ENCODE measurements around the gene SLC22A3. TPM values are rescaled to one million over a fixed set of nuclear protein-coding genes. Genes with fewer than 3 reads are reported as not detected.

Gene SLC22A3
- total RNA-seq, 1 experiment from 2014 or later, result 0.09 TPM

DNA sequence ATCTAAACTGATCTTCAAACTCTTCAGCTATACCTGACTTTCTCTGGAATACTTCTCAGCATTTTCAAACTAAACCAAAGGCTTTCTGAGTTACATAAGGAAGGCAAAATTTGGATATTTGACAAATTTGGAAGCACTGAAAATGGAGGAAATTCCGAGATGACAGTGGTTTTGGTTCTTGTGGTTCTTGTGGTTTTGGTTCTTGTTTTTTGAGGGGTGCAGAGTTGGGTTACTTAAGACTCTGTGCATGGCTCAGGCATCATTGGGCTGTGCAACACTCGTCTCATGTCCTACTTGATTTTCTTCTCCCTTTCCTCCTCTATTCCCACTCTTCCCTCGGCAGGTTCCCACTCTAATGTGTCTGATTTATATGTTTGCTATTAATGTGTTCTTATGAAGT is 78.0 kb downstream of the SLC22A3 start:
- no TSS peak for BruUV-seq (replicated peaks)
- Mint-ChIP-seq H3K9me3 (ENCODE audit: unreplicated experiment) (no peaks in the 10 kb centered on the region), H3K27ac (ENCODE audit: low read depth, unreplicated experiment) (no peak overlapping the region), H3K4me3 (ENCODE audit: unreplicated experiment) (no peak overlapping the region), H3K4me1 (ENCODE audit: insufficient read depth, unreplicated experiment) (peaks cover 29% of the 10 kb centered on the region), H3K27me3 (ENCODE audit: insufficient read depth, unreplicated experiment) (no peaks in the 10 kb centered on the region), H3K36me3 (ENCODE audit: insufficient read depth, unreplicated experiment) (no peaks in the 10 kb centered on the region)
- TF ChIP-seq, protein P1, sequence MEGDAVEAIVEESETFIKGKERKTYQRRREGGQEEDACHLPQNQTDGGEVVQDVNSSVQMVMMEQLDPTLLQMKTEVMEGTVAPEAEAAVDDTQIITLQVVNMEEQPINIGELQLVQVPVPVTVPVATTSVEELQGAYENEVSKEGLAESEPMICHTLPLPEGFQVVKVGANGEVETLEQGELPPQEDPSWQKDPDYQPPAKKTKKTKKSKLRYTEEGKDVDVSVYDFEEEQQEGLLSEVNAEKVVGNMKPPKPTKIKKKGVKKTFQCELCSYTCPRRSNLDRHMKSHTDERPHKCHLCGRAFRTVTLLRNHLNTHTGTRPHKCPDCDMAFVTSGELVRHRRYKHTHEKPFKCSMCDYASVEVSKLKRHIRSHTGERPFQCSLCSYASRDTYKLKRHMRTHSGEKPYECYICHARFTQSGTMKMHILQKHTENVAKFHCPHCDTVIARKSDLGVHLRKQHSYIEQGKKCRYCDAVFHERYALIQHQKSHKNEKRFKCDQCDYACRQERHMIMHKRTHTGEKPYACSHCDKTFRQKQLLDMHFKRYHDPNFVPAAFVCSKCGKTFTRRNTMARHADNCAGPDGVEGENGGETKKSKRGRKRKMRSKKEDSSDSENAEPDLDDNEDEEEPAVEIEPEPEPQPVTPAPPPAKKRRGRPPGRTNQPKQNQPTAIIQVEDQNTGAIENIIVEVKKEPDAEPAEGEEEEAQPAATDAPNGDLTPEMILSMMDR (IDR thresholded peaks at IDR 0.05; ENCODE audit: unreplicated experiment), result no peak
- no peak for DNase-seq (ENCODE audit: unreplicated experiment)
- POLR2A ChIA-PET, result no interaction called here
- intact Hi-C loops (cut with micrococcal nuclease), result no loop called here
- CTCF ChIA-PET, result interaction anchor here (0.9 kb wide), 1 partner anchor 29 kb away, joined by 3 read pairs; no protein-coding TSS in a partner anchor

DNA sequence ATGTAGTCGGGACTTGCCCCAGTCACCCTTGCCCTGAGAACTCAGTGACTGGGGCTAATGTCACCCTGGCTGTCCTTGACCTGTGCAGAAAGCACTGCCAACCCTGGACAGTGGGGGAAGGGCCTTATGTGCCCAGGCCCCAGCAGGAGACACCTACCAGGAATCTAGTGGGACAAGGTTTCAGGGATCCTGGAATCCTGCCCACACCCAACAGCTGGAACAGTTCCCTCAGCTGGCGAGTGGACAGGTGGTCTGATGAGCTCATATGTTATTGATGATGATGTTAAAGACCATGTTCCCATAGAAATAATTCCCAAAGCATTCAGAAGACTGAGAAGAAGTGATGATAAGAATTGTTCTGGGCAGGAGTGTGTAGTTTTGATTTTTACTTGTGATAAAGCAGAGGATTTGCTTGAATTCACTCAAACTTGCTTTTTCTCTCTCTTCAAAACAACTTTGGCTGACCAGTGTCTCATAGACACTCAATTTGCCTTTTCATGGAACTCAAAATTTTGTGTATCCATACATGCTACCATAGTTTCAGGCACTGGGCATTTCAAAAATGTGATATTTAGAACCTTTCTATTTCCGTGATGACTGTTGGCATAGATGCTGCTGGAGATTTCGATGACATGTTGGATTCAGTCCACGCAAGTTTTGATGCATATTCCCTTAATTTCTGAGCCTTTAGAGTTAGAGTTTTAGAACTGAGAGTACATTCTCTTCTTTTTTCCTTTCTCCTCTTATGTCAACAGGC is 79.3 kb downstream of the SLC22A3 start:
- intact Hi-C loops (cut with micrococcal nuclease), result no loop called here
- Mint-ChIP-seq H3K36me3 (ENCODE audit: insufficient read depth, unreplicated experiment) (no peaks in the 10 kb centered on the region), H3K4me3 (ENCODE audit: unreplicated experiment) (no peak overlapping the region), H3K4me1 (ENCODE audit: insufficient read depth, unreplicated experiment) (peaks cover 29% of the 10 kb centered on the region), H3K27me3 (ENCODE audit: insufficient read depth, unreplicated experiment) (no peaks in the 10 kb centered on the region), H3K27ac (ENCODE audit: low read depth, unreplicated experiment) (no peak overlapping the region), H3K9me3 (ENCODE audit: unreplicated experiment) (no peaks in the 10 kb centered on the region)
- ChIA-PET POLR2A (no interaction called here), CTCF (interaction anchor here (0.6 to 1.7 kb wide), 5 partner anchors 10 to 106 kb away, joined by 3 to 8 read pairs (median 3); no protein-coding TSS in a partner anchor)
- TF ChIP-seq, protein P1 (IDR thresholded peaks at IDR 0.05; ENCODE audit: unreplicated experiment), result no peak
- BruUV-seq (replicated peaks), result no TSS peak
- no peak for DNase-seq (ENCODE audit: unreplicated experiment)

DNA sequence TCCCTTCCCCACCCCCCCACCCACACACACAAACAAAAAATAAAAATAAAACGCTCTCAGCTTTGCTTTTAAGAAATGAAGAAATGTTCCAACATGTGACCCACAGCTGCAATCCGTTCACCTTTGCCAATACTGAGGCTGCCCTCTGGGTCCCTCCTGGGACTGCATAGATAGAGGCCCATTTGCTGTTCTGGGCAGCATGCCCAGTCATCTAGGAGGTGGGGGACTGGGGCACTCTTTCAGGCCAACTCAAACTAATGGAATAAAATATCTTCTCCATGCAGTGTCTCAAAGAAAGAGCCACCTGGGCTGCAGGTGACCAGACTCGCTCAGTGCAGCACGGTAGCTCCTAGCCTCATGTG is 79.9 kb downstream of the SLC22A3 start:
- Mint-ChIP-seq H3K27ac (ENCODE audit: low read depth, unreplicated experiment) (no peak overlapping the region), H3K4me1 (ENCODE audit: insufficient read depth, unreplicated experiment) (peaks cover 29% of the 10 kb centered on the region), H3K4me3 (ENCODE audit: unreplicated experiment) (no peak overlapping the region), H3K27me3 (ENCODE audit: insufficient read depth, unreplicated experiment) (no peaks in the 10 kb centered on the region), H3K9me3 (ENCODE audit: unreplicated experiment) (no peaks in the 10 kb centered on the region), H3K36me3 (ENCODE audit: insufficient read depth, unreplicated experiment) (no peaks in the 10 kb centered on the region)
- POLR2A ChIA-PET, result no interaction called here
- DNase-seq (ENCODE audit: unreplicated experiment), result peak; percentile 45
- BruUV-seq (replicated peaks), result no TSS peak
- CTCF ChIA-PET, result interaction anchor here (1.2 to 1.7 kb wide), 2 partner anchors 27 to 106 kb away, joined by 3 to 8 read pairs; no protein-coding TSS in a partner anchor
- TF ChIP-seq, protein P1 (IDR thresholded peaks at IDR 0.05; ENCODE audit: unreplicated experiment), result no peak
- intact Hi-C loops (cut with micrococcal nuclease), result no loop called here

DNA sequence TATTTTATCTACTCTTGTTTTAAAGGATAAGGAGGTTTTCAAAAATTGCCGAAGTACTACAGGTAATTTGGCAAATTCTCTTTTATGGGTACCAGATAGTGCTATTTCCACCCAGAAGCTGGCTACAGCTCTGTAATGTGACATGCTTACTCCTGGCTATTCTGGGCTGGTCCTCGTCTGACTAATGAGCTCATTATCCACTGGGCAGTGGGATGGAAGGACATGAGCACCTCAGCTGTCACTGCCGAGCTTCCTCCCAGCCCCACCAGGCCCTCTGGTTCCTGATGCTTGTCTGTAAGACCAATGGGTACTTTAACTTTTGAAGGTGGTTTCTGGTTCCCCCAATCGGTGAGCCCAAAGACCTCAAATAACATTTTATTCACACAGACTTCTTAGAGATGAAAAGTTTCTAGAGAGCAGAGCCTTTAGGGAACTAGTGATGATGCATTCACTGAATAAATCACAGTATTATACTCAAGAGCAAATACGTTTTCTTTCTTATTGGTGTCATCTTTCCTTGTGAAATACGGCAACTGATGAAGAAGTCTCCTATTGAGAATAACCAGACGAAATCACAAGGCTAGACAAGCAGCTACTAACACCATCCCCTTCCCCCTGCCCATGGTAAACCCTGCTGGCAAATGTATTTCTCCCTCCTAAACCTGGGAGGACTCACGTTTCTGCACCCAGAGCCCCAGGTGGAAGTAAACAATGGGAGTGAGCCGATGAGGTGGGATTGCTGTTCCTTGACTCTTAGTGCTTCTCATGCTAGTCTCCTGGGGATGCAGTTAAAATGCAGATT is 80.8 kb downstream of the SLC22A3 start:
- Mint-ChIP-seq H3K36me3 (ENCODE audit: insufficient read depth, unreplicated experiment) (no peaks in the 10 kb centered on the region), H3K4me1 (ENCODE audit: insufficient read depth, unreplicated experiment) (peaks cover 26% of the 10 kb centered on the region), H3K4me3 (ENCODE audit: unreplicated experiment) (no peak overlapping the region), H3K27me3 (ENCODE audit: insufficient read depth, unreplicated experiment) (no peaks in the 10 kb centered on the region), H3K9me3 (ENCODE audit: unreplicated experiment) (no peaks in the 10 kb centered on the region), H3K27ac (ENCODE audit: low read depth, unreplicated experiment) (no peak overlapping the region)
- CTCF ChIA-PET, result interaction anchor here (1.2 to 1.7 kb wide), 3 partner anchors 26 to 105 kb away, joined by 3 to 8 read pairs (median 3); no protein-coding TSS in a partner anchor
- TF ChIP-seq, protein P1 (IDR thresholded peaks at IDR 0.05; ENCODE audit: unreplicated experiment), result no peak
- intact Hi-C loops (cut with micrococcal nuclease), result no loop called here
- no TSS peak for BruUV-seq (replicated peaks)
- no peak for DNase-seq (ENCODE audit: unreplicated experiment)
- POLR2A ChIA-PET, result no interaction called here

All from MCF 10A (cell line).